AML-193 (cell line): ENCODE data around the gene REPIN1.
A peak's percentile ranks its signal among the peaks of the same experiment; 100 is the strongest.

Experiments
- DNase-seq, 2 experiments: peaks; one replicate each; lab custom pipeline; 2025; lab: John Stamatoyannopoulos, UW

REPIN1 gene

GRCh38 chr7:150337179-150337578 is 31.4 kb upstream of the REPIN1 start:
- DNase-seq: no peak

- DNase-seq: no peak
These were observed 31.0 kb upstream of the REPIN1 start for GRCh38 chr7:150337659-150338081.

- DNase-seq: no peak
These were observed 30.3 kb upstream of the REPIN1 start for GRCh38 chr7:150338166-150338829.

GRCh38 chr7:150339409-150339809 is 29.2 kb upstream of the REPIN1 start:
- DNase-seq: no peak

GRCh38 chr7:150340024-150340749 is 28.4 kb upstream of the REPIN1 start:
- DNase-seq: no peak

- DNase-seq: no peak
These were observed 27.8 kb upstream of the REPIN1 start for GRCh38 chr7:150340875-150341262.

GRCh38 chr7:150341263-150342120 is 27.1 kb upstream of the REPIN1 start, which contains the start of gene RARRES2:
Gene RARRES2 (minus strand): TSS chr7:150341629. CDS start chr7:150340609, 1,020 bp downstream.
- no peak for DNase-seq

- no peak for DNase-seq
These were observed 26.6 kb upstream of the REPIN1 start for GRCh38 chr7:150342121-150342408.

GRCh38 chr7:150343225-150343624 is 25.4 kb upstream of the REPIN1 start:
- DNase-seq: no peak

- DNase-seq: no peak
These were observed 24.3 kb upstream of the REPIN1 start for GRCh38 chr7:150344299-150344698.

- no peak for DNase-seq
These were observed 23.6 kb upstream of the REPIN1 start for GRCh38 chr7:150345012-150345411.

- DNase-seq: no peak
These were observed 21.7 kb upstream of the REPIN1 start for GRCh38 chr7:150346922-150347321.

- no peak for DNase-seq
These were observed 16.9 kb upstream of the REPIN1 start for GRCh38 chr7:150351587-150352194.

- DNase-seq: no peak
These were observed 13.0 kb upstream of the REPIN1 start for GRCh38 chr7:150355666-150356059.

GRCh38 chr7:150356265-150356897 is 12.2 kb upstream of the REPIN1 start:
- DNase-seq: peak; percentile 24 to 38

GRCh38 chr7:150357270-150357669 is 11.4 kb upstream of the REPIN1 start:
- no peak for DNase-seq

- no peak for DNase-seq
These were observed 10.7 kb upstream of the REPIN1 start for GRCh38 chr7:150357771-150358427.

- no peak for DNase-seq
These were observed 10.2 kb upstream of the REPIN1 start for GRCh38 chr7:150358433-150358832.

GRCh38 chr7:150358988-150359621 is 9.5 kb upstream of the REPIN1 start:
- DNase-seq: no peak

- no peak for DNase-seq
These were observed 8.8 kb upstream of the REPIN1 start for GRCh38 chr7:150359622-150360362.
